GM19463 (cell line): Measurements from ENCODE around the gene NMBR.
A peak's percentile ranks its signal among the peaks of the same experiment; 100 is the strongest.
"Not testable (repeated sequence)": the region's sequence is repeated elsewhere in the genome, so short reads cannot be mapped to it uniquely, and the experiment has no call there.

ENCODE experiments used
- ATAC-seq: cut with Tn5 transposase; IDR thresholded peaks from one replicate; pipeline ENCODE4 v1.9.1; 2021; ENCODE audit warnings: mild to moderate bottlenecking, moderate library complexity; ENCODE audit not compliant: unreplicated experiment

Gene NMBR

GRCh38 chr6:142146828-142147662 lies at the start of gene NMBR, which contains the start of gene VTA1:
NMBR (minus strand) TSS chr6:142147122; CDS start chr6:142088658, 58,464 bp downstream.
VTA1 (plus strand) TSS chr6:142147263; CDS start chr6:142147288, 25 bp downstream.
- ATAC-seq, result peak; percentile 100

- ATAC-seq, result no peak
Observed at GRCh38 chr6:142195862-142196541, 49.1 kb upstream of the NMBR start.

GRCh38 chr6:142193621-142194020 lies 46.7 kb upstream of the NMBR start:
- ATAC-seq, result no peak

GRCh38 chr6:142192343-142192742 lies 45.4 kb upstream of the NMBR start:
- no peak for ATAC-seq

GRCh38 chr6:142189057-142189456 lies 42.1 kb upstream of the NMBR start:
- no peak for ATAC-seq

GRCh38 chr6:142188341-142188740 lies 41.4 kb upstream of the NMBR start:
- ATAC-seq, result not testable (repeated sequence)

GRCh38 chr6:142187209-142187608 lies 40.3 kb upstream of the NMBR start:
- no peak for ATAC-seq

GRCh38 chr6:142185641-142186040 lies 38.7 kb upstream of the NMBR start:
- ATAC-seq, result no peak

GRCh38 chr6:142184307-142184706 lies 37.4 kb upstream of the NMBR start:
- ATAC-seq, result no peak

GRCh38 chr6:142183351-142183750 lies 36.4 kb upstream of the NMBR start:
- no peak for ATAC-seq

GRCh38 chr6:142182004-142182403 lies 35.1 kb upstream of the NMBR start:
- ATAC-seq, result no peak

- ATAC-seq, result no peak
Observed at GRCh38 chr6:142178129-142178528, 31.2 kb upstream of the NMBR start.

- no peak for ATAC-seq
Observed at GRCh38 chr6:142174703-142175102, 27.8 kb upstream of the NMBR start.

GRCh38 chr6:142173980-142174379 lies 27.1 kb upstream of the NMBR start:
- ATAC-seq, result no peak

- ATAC-seq, result no peak
Observed at GRCh38 chr6:142172758-142173157, 25.8 kb upstream of the NMBR start.

GRCh38 chr6:142171351-142171750 lies 24.4 kb upstream of the NMBR start:
- ATAC-seq, result no peak

- ATAC-seq, result no peak
Observed at GRCh38 chr6:142167486-142167885, 20.6 kb upstream of the NMBR start.

- ATAC-seq, result no peak
Observed at GRCh38 chr6:142167071-142167470, 20.1 kb upstream of the NMBR start.

- ATAC-seq, result no peak
Observed at GRCh38 chr6:142165227-142165626, 18.3 kb upstream of the NMBR start.

- no peak for ATAC-seq
Observed at GRCh38 chr6:142162780-142163179, 15.9 kb upstream of the NMBR start.

GRCh38 chr6:142156758-142157068 lies 9.8 kb upstream of the NMBR start:
- not testable (repeated sequence) for ATAC-seq
